Fibroblast of skin of left biceps (primary cell): ENCODE data around the gene BRD4.

Experiments used
- DNase-seq, 2 experiments: peaks; one replicate each; pipeline ENCODE4 v3.0.0-alpha.2; 2013; ENCODE audit warnings: low read depth in 2 of 2

BRD4 gene

GRCh38 chr19:15194938-15195337, 137.4 kb downstream of the BRD4 start:
- DNase-seq, result no peak

GRCh38 chr19:15191982-15192381, 140.4 kb downstream of the BRD4 start:
- DNase-seq, result no peak

GRCh38 chr19:15191514-15191913, 140.8 kb downstream of the BRD4 start:
- no peak for DNase-seq

GRCh38 chr19:15188851-15189250, 143.5 kb downstream of the BRD4 start:
- DNase-seq, result no peak

- no peak for DNase-seq
These were observed 145.0 kb downstream of the BRD4 start for GRCh38 chr19:15187026-15188007.
